ENCODE measurements around the gene TMEM63C.

GRCh38 chr14:77140359-77141213 lies 41.0 kb upstream of the TMEM63C start:
- no peak for TF ChIP-seq CTCF (optimal IDR thresholded peaks at IDR 0.05 in 1 of 3, IDR thresholded peaks at IDR 0.05 in 1 of 3, conservative IDR thresholded peaks at IDR 0.05 in 1 of 3; ENCODE audit: extremely low read depth in 1 of 3, insufficient read depth in 2 of 3, low read length in 3 of 3)
- no peak for TF ChIP-seq EZH2 (IDR thresholded peaks at IDR 0.05; ENCODE audit: low read length)
